PC-9 (cell line): ENCODE results near the gene KCTD14.

Experiments
- EZH2 ChIP-seq: fragments of 200-600 bp; sonication (generic); IDR thresholded peaks from 2 replicates; pipeline ENCODE4 v1.8.0; 2017; ENCODE audit warnings: antibody characterized with exemption, low read depth
- TF ChIP-seq, protein P1 (sequence below): fragments of 200-600 bp; sonication (generic); conservative IDR thresholded peaks from 2 replicates; pipeline ENCODE4 v1.6.1; 2017; ENCODE audit warnings: mixed run types, antibody characterized with exemption, mild to moderate bottlenecking, moderate library complexity

DNA sequence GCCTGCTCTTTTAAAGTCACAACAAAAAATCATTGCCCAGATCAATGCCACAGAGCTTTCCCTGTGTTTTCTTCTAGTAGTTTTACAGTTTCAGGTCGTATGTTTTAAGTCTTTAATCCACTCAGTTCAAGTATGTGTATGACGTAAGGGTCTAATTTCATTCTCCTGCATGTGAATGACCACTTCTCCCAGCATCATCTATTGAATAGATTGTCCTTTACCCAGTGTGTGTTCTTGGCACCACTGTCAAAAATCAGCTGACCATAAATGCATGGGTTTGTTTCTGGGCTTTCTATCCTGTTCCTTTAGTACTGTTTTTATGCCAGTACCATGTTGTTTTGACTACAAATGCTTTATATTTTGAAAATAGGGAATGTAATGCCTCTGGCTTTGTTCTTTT lies 56.7 kb downstream of the KCTD14 start:
- TF ChIP-seq, protein P1, sequence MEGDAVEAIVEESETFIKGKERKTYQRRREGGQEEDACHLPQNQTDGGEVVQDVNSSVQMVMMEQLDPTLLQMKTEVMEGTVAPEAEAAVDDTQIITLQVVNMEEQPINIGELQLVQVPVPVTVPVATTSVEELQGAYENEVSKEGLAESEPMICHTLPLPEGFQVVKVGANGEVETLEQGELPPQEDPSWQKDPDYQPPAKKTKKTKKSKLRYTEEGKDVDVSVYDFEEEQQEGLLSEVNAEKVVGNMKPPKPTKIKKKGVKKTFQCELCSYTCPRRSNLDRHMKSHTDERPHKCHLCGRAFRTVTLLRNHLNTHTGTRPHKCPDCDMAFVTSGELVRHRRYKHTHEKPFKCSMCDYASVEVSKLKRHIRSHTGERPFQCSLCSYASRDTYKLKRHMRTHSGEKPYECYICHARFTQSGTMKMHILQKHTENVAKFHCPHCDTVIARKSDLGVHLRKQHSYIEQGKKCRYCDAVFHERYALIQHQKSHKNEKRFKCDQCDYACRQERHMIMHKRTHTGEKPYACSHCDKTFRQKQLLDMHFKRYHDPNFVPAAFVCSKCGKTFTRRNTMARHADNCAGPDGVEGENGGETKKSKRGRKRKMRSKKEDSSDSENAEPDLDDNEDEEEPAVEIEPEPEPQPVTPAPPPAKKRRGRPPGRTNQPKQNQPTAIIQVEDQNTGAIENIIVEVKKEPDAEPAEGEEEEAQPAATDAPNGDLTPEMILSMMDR: no peak
- TF ChIP-seq EZH2: no peak
